ENCODE results near the gene HERC2. TPM values are rescaled to one million over a fixed set of nuclear protein-coding genes. Genes with fewer than 3 reads are reported as not detected.

Gene HERC2
- total RNA-seq, 1 donor from 2014 or later, result 49.1 TPM

DNA sequence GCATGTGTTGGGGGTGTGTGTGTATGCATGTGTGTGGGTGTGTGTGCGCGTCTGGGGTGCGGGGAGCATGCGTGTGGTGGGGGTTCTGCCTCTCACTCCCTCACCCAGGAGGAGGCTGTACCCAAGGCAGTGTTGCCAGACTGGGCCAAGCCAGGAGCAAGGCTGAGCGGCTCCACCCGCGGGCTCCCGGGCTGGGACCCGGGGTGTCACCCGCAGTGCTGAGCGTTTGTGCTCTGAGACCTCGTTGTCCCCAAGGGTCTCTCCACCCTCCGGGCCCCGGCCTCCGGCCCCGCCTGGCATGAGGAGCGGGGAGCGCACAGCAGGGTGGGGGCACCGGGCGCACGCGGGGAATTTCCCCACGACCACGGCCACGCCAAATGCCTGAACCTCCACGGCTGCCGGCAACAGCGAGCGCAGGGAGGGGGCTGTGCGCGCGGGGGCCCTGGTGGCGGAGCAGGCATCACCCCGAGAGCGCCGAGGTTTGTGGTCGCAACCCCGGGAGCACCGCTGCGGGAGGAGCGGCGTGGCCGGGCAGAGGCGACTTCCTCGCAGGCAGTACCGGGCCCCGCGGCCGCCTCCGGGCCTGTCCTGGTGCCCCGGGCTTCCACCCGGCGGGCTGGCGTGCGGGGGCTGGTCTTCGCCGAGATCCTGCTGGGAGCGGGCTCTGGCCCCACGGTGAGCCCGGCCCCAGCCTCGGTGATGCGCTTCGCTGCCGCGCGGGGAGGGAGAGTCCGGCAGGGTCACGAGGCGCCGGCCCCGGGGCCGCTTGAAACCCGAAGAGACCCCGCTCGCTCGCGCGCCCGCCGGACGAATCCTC is 215.5 kb downstream of the HERC2 start:
- H3K27ac Mint-ChIP-seq, result no peak overlapping the region
- H3K27me3 Mint-ChIP-seq, result peaks cover 32% of the 10 kb centered on the region
- peaks cover 4% of the 10 kb centered on the region for H3K36me3 Mint-ChIP-seq (ENCODE audit: low read depth)
- intact Hi-C loops (cut with micrococcal nuclease), result loop anchor here (1.0 kb wide), 1 partner anchor 7 kb away; the partner anchor contains the start of gene OCA2
- POLR2A ChIA-PET, result interaction anchor here (1.3 kb wide), 1 partner anchor 9 kb away, joined by 3 read pairs; no protein-coding TSS in a partner anchor
- H3K9me3 Mint-ChIP-seq, result no peaks in the 10 kb centered on the region
- CTCF ChIA-PET, result no interaction called here
- ATAC-seq (ENCODE audit: low read depth) (peak; percentile 40), DNase-seq (no peak)
- H3K4me1 Mint-ChIP-seq, result peaks cover 10% of the 10 kb centered on the region
- peak overlapping the region; percentile 45 for H3K4me3 Mint-ChIP-seq
- TF ChIP-seq, protein P1, sequence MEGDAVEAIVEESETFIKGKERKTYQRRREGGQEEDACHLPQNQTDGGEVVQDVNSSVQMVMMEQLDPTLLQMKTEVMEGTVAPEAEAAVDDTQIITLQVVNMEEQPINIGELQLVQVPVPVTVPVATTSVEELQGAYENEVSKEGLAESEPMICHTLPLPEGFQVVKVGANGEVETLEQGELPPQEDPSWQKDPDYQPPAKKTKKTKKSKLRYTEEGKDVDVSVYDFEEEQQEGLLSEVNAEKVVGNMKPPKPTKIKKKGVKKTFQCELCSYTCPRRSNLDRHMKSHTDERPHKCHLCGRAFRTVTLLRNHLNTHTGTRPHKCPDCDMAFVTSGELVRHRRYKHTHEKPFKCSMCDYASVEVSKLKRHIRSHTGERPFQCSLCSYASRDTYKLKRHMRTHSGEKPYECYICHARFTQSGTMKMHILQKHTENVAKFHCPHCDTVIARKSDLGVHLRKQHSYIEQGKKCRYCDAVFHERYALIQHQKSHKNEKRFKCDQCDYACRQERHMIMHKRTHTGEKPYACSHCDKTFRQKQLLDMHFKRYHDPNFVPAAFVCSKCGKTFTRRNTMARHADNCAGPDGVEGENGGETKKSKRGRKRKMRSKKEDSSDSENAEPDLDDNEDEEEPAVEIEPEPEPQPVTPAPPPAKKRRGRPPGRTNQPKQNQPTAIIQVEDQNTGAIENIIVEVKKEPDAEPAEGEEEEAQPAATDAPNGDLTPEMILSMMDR (IDR thresholded peaks at IDR 0.05), result no peak

DNA sequence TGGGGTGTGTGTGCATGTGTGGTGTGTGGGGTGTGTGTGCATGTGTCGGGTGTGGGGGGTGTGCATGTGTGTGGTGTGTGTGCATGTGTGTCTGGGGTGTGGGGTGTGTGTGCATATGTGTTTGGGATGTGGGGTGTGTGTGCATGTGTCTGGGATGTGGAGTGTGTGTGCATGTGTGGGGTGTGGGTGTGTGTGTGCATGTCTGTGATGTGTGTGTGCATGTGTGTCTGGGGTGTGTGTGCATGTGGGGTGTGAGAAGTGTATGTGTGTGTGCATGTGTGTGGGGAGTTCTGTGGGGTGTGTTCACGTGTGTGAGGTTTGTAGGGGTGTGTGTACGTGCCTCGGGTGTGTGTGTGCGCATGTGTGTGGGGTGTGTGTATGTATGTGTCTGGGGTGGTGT is 216.2 kb downstream of the HERC2 start:
- H3K27ac Mint-ChIP-seq, result no peak overlapping the region
- H3K9me3 Mint-ChIP-seq, result no peaks in the 10 kb centered on the region
- TF ChIP-seq, protein P1 (IDR thresholded peaks at IDR 0.05), result no peak
- ATAC-seq (ENCODE audit: low read depth) (no peak), DNase-seq (no peak)
- peak overlapping the region; percentile 45 for H3K4me3 Mint-ChIP-seq
- POLR2A ChIA-PET, result no interaction called here
- CTCF ChIA-PET, result no interaction called here
- no peaks in the 10 kb centered on the region for H3K36me3 Mint-ChIP-seq (ENCODE audit: low read depth)
- H3K4me1 Mint-ChIP-seq, result peaks cover 10% of the 10 kb centered on the region
- H3K27me3 Mint-ChIP-seq, result peaks cover 36% of the 10 kb centered on the region
- intact Hi-C loops (cut with micrococcal nuclease), result no loop called here

DNA sequence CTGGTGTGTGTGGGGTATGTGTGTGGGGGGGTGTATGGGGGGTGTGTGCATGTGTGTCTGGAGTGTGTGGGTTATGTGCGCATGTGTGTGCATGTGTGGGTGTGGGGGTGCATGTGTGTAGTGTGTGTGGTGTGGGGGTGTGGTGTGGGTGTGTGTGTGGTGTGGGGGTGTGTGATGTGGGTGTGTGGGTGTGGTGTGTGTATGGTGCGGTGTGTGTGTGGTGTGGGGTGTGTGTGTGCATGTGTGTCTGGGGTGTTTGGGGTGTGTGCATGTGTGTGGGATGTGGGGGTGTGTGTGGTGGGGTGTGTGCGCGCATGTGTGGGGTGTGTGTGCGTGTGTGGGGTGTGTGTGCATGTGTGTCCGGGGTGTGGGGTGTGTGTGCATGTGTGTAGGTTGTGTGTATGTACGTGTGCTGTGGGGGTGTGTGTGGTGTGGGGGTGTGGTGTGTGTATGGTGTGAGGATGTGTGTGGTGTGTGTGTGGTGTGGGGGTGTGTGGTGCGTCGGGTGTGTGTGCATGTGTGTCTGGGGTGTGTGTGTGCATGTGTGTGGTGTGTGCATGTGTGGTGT is 216.7 kb downstream of the HERC2 start:
- ChIA-PET CTCF (no interaction called here), POLR2A (no interaction called here)
- no peak for ATAC-seq (ENCODE audit: low read depth)
- H3K4me3 Mint-ChIP-seq, result no peak overlapping the region
- TF ChIP-seq, protein P1 (IDR thresholded peaks at IDR 0.05), result no peak
- H3K27ac Mint-ChIP-seq, result no peak overlapping the region
- no peak for DNase-seq
- peaks cover 10% of the 10 kb centered on the region for H3K4me1 Mint-ChIP-seq
- H3K36me3 Mint-ChIP-seq (ENCODE audit: low read depth), result no peaks in the 10 kb centered on the region
- H3K9me3 Mint-ChIP-seq, result no peaks in the 10 kb centered on the region
- intact Hi-C loops (cut with micrococcal nuclease), result no loop called here
- peaks cover 40% of the 10 kb centered on the region for H3K27me3 Mint-ChIP-seq

DNA sequence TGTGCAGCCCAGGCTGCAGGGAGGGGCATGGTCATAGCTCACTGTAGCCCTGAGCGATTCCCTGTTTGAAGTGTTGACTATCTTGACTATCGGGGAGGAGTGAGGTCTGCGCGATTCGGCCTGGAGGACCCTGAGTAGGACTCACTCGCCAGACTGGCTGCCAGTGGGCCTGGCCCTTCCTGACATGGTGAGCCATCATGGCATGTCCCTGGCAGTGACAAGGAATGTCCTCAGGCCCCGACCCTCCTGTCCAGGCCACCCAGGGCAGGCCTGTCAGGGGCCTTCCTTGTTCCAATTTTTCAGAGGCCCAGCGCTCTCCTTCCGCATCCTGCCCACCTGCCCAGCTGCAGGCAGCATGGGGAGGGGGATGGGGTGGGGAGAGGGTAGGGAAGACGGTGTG is 217.7 kb downstream of the HERC2 start:
- Mint-ChIP-seq H3K4me3 (no peak overlapping the region), H3K27me3 (peaks cover 48% of the 10 kb centered on the region), H3K9me3 (no peaks in the 10 kb centered on the region), H3K36me3 (ENCODE audit: low read depth) (no peaks in the 10 kb centered on the region), H3K27ac (no peak overlapping the region), H3K4me1 (peaks cover 16% of the 10 kb centered on the region)
- CTCF ChIA-PET, result no interaction called here
- POLR2A ChIA-PET, result no interaction called here
- intact Hi-C loops (cut with micrococcal nuclease), result no loop called here
- no peak for ATAC-seq (ENCODE audit: low read depth)
- DNase-seq, result no peak
- TF ChIP-seq, protein P1 (IDR thresholded peaks at IDR 0.05), result no peak

DNA sequence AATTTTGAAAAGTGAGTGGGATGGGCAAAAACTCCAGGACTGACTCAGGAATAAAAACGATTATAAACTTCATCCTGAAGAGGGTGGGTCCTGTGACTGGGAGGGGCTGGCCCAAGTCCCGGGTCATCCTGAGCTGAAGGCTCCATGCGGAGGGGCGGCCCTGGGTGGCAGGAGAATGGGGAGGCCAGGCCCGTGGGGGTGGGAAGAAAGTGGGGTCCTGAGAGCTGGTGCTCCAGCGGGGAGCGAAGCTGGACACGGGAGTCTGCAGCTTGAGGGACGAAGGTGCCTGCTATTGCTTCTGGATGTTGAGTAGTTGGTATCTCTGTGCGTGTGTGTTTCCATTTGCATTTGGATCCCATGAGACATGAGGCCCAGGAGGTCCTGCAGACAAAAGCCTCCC is 218.1 kb downstream of the HERC2 start:
- CTCF ChIA-PET, result no interaction called here
- H3K27me3 Mint-ChIP-seq, result peaks cover 50% of the 10 kb centered on the region
- DNase-seq, result no peak

More for the DNA sequence above, 218.1 kb downstream of the HERC2 start:
- Mint-ChIP-seq H3K4me3 (no peak overlapping the region), H3K36me3 (ENCODE audit: low read depth) (no peaks in the 10 kb centered on the region), H3K27ac (no peak overlapping the region), H3K4me1 (peaks cover 18% of the 10 kb centered on the region), H3K9me3 (no peaks in the 10 kb centered on the region)
- intact Hi-C loops (cut with micrococcal nuclease), result no loop called here
- POLR2A ChIA-PET, result no interaction called here
- TF ChIP-seq, protein P1 (IDR thresholded peaks at IDR 0.05), result no peak
- ATAC-seq (ENCODE audit: low read depth), result no peak

Measured in activated B cell treated with CpG ODN at 0.5 μM for 24 hours (primary cell).